ENCODE results near the gene CCR5AS.

The CCR5AS gene

DNA sequence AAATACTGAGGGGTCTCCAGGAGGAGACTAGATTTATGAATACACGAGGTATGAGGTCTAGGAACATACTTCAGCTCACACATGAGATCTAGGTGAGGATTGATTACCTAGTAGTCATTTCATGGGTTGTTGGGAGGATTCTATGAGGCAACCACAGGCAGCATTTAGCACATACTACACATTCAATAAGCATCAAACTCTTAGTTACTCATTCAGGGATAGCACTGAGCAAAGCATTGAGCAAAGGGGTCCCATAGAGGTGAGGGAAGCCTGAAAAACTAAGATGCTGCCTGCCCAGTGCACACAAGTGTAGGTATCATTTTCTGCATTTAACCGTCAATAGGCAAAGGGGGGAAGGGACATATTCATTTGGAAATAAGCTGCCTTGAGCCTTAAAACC, 31.6 kb downstream of the CCR5AS start:
- no peak for DNase-seq

DNA sequence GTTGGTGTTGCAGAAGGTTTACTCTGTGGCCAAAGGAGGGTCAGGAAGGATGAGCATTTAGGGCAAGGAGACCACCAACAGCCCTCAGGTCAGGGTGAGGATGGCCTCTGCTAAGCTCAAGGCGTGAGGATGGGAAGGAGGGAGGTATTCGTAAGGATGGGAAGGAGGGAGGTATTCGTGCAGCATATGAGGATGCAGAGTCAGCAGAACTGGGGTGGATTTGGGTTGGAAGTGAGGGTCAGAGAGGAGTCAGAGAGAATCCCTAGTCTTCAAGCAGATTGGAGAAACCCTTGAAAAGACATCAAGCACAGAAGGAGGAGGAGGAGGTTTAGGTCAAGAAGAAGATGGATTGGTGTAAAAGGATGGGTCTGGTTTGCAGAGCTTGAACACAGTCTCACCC, 32.1 kb downstream of the CCR5AS start:
- DNase-seq = no peak

GRCh38 chr3:46372492-46373359, 34.1 kb downstream of the CCR5AS start:
- no peak for DNase-seq

GRCh38 chr3:46371519-46372340, 35.1 kb downstream of the CCR5AS start:
- DNase-seq = no peak

DNA sequence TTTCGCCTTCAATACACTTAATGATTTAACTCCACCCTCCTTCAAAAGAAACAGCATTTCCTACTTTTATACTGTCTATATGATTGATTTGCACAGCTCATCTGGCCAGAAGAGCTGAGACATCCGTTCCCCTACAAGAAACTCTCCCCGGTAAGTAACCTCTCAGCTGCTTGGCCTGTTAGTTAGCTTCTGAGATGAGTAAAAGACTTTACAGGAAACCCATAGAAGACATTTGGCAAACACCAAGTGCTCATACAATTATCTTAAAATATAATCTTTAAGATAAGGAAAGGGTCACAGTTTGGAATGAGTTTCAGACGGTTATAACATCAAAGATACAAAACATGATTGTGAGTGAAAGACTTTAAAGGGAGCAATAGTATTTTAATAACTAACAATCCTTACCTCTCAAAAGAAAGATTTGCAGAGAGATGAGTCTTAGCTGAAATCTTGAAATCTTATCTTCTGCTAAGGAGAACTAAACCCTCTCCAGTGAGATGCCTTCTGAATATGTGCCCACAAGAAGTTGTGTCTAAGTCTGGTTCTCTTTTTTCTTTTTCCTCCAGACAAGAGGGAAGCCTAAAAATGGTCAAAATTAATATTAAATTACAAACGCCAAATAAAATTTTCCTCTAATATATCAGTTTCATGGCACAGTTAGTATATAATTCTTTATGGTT, 35.9 kb downstream of the CCR5AS start, which contains the start of gene CCR5:
TSS of gene CCR5 (plus strand) at position 108 of the 680 bp plus-strand sequence. CDS start 1,957 bp downstream, outside the sequence.
- no peak for DNase-seq

DNA sequence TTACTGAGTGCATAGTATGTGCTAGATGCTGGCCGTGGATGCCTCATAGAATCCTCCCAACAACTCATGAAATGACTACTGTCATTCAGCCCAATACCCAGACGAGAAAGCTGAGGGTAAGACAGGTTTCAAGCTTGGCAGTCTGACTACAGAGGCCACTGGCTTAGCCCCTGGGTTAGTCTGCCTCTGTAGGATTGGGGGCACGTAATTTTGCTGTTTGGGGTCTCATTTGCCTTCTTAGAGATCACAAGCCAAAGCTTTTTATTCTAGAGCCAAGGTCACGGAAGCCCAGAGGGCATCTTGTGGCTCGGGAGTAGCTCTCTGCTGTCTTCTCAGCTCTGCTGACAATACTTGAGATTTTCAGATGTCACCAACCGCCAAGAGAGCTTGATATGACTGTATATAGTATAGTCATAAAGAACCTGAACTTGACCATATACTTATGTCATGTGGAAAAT, 37.2 kb downstream of the CCR5AS start:
- DNase-seq = no peak

- DNase-seq = no peak
Measured at GRCh38 chr3:46369151-46369550, 37.7 kb downstream of the CCR5AS start.

DNA sequence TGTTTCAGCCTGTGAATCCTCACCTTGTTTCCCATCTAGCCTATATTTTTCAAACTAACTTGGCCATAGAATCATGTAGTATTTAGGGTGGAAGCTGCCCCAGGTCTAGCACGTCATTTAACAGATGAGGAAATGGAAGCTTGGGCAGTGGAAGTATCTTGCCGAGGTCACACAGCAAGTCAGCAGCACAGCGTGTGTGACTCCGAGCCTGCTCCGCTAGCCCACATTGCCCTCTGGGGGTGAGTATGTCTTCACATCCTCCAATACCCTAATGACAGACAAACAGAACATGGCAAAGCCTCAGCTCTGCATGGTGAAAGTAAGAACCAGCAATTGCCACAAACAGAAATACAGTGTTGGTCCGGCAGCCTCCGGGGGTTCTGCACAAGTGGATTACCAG, 38.3 kb downstream of the CCR5AS start:
- DNase-seq = peak; percentile 27

GRCh38 chr3:46367811-46368210, 39.1 kb downstream of the CCR5AS start:
- no peak for DNase-seq

GRCh38 chr3:46365737-46366524, 40.9 kb downstream of the CCR5AS start:
- DNase-seq = no peak

DNA sequence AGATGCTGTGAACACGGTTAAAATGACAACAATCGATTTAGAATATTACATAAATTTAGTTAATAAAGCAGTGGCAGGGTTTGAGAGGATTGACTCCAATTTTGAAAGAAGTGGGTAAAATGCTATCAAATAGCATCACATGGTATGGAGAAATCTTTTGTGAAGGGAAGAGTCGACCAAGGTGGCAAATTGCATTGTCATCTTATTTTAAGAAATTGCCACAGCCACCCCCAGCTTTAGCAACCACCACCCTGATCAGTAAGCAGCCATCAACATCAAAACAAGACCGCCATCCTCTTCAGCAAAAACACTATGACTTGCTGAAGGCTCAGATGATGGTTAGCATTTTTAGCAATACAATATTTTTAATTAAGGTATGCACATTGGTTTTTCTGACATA, 41.8 kb downstream of the CCR5AS start:
- no peak for DNase-seq

DNA sequence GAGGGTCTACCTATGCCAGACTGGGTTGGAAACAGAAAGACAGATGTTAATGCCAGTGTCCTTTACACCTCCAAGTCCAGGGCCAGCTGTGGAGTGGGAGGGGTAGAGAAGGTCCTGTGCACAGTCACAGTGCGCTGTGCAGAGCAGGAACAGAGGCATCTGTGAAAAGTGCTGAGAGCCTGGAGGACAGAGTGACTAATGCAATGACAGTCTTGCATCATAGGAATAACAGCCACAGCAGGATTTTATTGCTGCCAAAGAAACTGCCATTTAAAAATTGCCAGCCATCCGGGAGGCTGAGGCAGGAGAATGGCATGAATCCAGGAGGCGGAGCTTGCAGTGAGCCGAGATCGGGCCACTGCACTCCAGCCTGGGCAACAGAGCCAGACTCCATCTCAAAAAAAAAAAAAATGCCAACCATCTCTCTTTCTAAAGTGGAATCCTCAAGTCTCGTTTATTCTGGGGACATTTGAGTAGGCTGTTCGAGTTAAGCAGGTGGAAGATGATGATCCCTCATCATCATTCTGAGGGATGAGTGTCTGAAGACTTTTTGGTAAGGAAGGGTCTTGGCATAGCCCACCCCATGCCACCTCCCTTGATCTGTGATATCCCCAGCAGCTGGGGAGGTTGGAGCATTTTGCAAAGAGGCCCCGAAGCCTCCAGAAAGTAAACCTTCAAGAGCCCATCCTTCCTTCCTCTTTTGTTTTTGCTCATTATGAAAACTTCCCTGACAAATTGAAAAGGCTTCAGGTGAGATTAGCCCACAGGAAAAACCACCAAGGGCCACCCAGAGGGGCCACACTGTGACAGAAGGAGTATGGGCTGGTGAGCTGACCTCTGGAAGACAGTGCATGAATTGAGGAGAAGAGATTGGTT, 45.2 kb downstream of the CCR5AS start:
- no peak for DNase-seq

DNA sequence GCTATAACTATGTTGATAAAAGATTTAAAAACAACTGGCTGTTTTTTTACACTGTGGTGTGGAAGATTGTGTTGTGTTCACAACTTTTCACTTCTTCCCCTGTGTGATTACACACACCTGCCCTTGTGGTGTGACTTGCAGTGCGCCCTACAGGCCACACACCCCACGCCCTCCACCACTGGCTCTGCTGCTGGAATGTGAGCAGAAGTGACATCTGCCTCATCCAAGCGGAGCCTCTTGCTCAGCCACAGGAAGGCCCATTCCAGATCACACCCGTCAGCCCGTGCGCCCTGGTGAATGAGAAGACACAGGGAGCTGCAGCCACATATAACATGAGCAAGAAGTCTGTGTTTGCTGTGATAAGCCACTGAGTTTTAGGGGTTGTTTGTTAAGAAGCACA, 46.0 kb downstream of the CCR5AS start:
- DNase-seq = no peak

DNA sequence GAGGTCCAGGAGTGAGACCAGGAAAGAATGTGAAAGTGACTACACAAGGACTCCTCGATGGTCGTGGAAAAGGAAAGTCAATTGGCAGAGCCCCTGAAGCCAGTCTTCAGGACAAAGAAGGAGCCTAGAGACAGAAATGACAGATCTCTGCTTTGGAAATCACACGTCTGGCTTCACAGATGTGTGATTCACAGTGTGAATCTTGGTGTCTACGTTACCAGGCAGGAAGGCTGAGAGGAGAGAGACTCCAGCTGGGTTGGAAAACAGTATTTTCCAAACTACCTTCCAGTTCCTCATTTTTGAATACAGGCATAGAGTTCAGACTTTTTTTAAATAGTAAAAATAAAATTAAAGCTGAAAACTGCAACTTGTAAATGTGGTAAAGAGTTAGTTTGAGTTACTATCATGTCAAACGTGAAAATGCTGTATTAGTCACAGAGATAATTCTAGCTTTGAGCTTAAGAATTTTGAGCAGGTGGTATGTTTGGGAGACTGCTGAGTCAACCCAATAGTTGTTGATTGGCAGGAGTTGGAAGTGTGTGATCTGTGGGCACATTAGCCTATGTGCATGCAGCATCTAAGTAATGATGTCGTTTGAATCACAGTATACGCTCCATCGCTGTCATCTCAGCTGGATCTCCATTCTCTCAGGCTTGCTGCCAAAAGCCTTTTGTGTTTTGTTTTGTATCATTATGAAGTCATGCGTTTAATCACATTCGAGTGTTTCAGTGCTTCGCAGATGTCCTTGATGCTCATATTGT, 47.0 kb downstream of the CCR5AS start:
- no peak for DNase-seq

GRCh38 chr3:46358466-46358865, 48.4 kb downstream of the CCR5AS start:
- DNase-seq = no peak

- no peak for DNase-seq
Measured at GRCh38 chr3:46356909-46357308, 50.0 kb downstream of the CCR5AS start.

GRCh38 chr3:46356276-46356675, 50.6 kb downstream of the CCR5AS start:
- DNase-seq = no peak

DNA sequence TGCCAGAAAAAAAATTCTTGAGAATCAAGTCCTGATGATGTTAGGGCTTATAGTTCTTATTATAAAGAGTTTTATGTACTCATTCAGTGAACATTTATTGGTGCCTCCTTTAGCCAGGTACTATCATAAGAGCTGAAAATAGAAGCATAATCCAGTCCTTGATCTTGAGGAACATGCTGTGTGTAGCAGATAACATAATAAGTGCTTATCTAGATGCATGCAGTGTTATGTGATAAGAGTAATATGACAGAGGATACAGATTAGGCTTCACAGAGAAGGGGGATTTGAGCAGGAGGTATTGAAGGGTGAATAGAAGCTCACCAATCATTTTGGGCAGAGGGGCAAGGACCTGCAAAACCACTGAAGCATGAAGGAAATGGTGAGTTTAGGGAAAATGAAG, 51.9 kb downstream of the CCR5AS start:
- DNase-seq = no peak

- no peak for DNase-seq
Measured at GRCh38 chr3:46354478-46354877, 52.4 kb downstream of the CCR5AS start.

DNA sequence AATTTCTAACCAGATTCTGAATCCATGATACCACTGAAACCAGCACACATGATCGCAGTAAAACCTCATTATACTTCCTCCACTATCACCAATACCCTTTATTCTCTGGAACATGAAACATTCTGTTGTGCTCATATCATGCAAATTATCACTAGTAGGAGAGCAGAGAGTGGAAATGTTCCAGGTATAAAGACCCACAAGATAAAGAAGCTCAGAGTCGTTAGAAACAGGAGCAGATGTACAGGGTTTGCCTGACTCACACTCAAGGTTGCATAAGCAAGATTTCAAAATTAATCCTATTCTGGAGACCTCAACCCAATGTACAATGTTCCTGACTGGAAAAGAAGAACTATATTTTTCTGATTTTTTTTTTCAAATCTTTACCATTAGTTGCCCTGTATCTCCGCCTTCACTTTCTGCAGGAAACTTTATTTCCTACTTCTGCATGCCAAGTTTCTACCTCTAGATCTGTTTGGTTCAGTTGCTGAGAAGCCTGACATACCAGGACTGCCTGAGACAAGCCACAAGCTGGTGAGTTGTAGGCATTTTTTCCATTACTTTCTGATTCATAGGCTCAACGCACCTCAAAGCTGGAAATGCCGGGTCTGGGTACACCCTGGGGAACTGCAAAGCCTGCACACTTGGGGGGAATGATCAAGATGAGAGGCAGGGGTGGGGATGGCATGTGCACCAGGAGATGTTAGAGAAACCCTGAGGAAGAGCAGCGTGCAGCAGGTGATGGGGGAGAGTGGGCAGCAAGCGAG, 53.0 kb downstream of the CCR5AS start, which contains the start of gene CCR2:
TSS of gene CCR2 (plus strand) at position 465 of the 764 bp plus-strand sequence. CDS start 3,417 bp downstream, outside the sequence.
- DNase-seq = no peak
